ENCODE measurements around the gene COMMD4. TPM values are rescaled to one million over a fixed set of nuclear protein-coding genes. Genes with fewer than 3 reads are reported as not detected.
A peak's percentile ranks its signal among the peaks of the same experiment; 100 is the strongest.

COMMD4 gene
- total RNA-seq, 1 donor from 2014 or later = 161 TPM

DNA sequence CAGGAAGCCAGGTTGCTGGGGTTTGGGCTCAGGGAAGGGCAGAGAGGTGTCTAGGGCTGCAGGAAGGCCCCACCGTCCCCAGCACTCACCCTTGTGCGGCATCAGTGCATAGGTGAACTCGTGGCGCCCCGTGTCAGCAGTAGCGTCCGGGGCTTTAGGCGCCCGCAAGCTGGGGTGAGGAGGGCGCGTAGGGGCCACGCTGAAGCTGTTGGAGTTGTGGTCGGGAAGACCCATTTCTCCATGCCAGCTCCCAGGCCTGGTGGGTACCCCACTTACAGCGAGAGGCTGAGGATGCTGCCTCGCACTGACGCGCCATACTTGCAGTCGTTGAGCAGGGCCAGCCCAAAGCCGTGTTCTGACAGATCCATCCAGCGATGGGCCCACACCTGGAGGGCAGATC, 20.7 kb downstream of the COMMD4 start:
- DNase-seq (ENCODE audit: low read depth, low spot score) = no peak
- TF ChIP-seq, protein P1, sequence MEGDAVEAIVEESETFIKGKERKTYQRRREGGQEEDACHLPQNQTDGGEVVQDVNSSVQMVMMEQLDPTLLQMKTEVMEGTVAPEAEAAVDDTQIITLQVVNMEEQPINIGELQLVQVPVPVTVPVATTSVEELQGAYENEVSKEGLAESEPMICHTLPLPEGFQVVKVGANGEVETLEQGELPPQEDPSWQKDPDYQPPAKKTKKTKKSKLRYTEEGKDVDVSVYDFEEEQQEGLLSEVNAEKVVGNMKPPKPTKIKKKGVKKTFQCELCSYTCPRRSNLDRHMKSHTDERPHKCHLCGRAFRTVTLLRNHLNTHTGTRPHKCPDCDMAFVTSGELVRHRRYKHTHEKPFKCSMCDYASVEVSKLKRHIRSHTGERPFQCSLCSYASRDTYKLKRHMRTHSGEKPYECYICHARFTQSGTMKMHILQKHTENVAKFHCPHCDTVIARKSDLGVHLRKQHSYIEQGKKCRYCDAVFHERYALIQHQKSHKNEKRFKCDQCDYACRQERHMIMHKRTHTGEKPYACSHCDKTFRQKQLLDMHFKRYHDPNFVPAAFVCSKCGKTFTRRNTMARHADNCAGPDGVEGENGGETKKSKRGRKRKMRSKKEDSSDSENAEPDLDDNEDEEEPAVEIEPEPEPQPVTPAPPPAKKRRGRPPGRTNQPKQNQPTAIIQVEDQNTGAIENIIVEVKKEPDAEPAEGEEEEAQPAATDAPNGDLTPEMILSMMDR (conservative IDR thresholded peaks at IDR 0.05) = no peak
- H3K9me3 Mint-ChIP-seq = no peaks in the 10 kb centered on the region
- no peaks in the 10 kb centered on the region for H3K27me3 Mint-ChIP-seq (ENCODE audit: low read depth)
- no peak overlapping the region for H3K27ac Mint-ChIP-seq (ENCODE audit: unreplicated experiment)
- no peak overlapping the region for H3K4me3 Mint-ChIP-seq
- H3K4me1 Mint-ChIP-seq = no peaks in the 10 kb centered on the region
- H3K36me3 Mint-ChIP-seq (ENCODE audit: low read depth) = no peaks in the 10 kb centered on the region

- no peak overlapping the region for H3K27ac Mint-ChIP-seq (ENCODE audit: unreplicated experiment)
- no peaks in the 10 kb centered on the region for H3K27me3 Mint-ChIP-seq (ENCODE audit: low read depth)
- TF ChIP-seq, protein P1 (conservative IDR thresholded peaks at IDR 0.05) = no peak
- H3K9me3 Mint-ChIP-seq = no peaks in the 10 kb centered on the region
- H3K36me3 Mint-ChIP-seq (ENCODE audit: low read depth) = no peaks in the 10 kb centered on the region
- no peak overlapping the region for H3K4me3 Mint-ChIP-seq
- H3K4me1 Mint-ChIP-seq = no peaks in the 10 kb centered on the region
- no peak for DNase-seq (ENCODE audit: low read depth, low spot score)
Measured at GRCh38 chr15:75357976-75358673, 22.3 kb downstream of the COMMD4 start.

- H3K4me3 Mint-ChIP-seq = no peak overlapping the region
- no peaks in the 10 kb centered on the region for H3K27me3 Mint-ChIP-seq (ENCODE audit: low read depth)
- no peak for DNase-seq (ENCODE audit: low read depth, low spot score)
- no peaks in the 10 kb centered on the region for H3K36me3 Mint-ChIP-seq (ENCODE audit: low read depth)
- H3K27ac Mint-ChIP-seq (ENCODE audit: unreplicated experiment) = no peak overlapping the region
- TF ChIP-seq, protein P1 (conservative IDR thresholded peaks at IDR 0.05) = no peak
- no peaks in the 10 kb centered on the region for H3K4me1 Mint-ChIP-seq
- H3K9me3 Mint-ChIP-seq = no peaks in the 10 kb centered on the region
Measured at GRCh38 chr15:75358771-75359536, 23.1 kb downstream of the COMMD4 start.

DNA sequence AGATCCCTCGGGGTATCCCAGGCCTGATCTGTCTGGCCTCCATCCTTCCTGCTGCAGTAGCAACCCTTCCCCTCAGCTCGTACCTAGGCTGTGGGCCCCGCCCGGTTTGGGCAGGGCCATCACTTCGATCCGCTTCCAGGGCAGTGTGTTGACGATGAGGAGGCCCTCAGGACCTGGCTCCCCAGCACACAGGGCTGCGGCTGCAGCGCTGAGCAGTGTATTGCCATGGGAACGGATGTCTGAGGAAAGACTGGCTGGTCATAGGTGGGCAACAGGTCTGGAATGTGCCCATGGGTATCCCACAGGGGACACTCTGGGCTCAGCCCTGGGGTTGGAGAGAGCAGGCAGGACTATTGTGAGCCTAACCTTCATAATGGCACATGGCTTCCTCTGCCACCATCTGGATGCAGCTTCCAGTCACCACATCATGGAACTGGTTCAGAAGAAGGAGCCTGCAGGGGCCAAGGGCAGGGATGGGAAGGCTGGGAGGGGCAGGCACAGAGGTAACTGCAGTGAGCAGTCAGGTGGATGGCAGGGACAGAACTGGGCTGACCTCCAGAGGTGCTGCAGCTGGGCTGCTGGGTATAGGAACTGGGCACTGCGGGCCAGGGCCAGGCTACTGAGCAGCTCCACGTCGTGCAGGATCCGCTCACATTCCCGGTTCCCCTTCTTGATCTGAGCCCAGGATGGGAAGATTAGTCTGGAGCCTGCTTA, 23.8 kb downstream of the COMMD4 start:
- DNase-seq (ENCODE audit: low read depth, low spot score) = no peak
- TF ChIP-seq, protein P1 (conservative IDR thresholded peaks at IDR 0.05) = no peak
- Mint-ChIP-seq H3K4me1 (no peaks in the 10 kb centered on the region), H3K27ac (ENCODE audit: unreplicated experiment) (peak overlapping the region; percentile 12), H3K36me3 (ENCODE audit: low read depth) (no peaks in the 10 kb centered on the region), H3K27me3 (ENCODE audit: low read depth) (no peaks in the 10 kb centered on the region), H3K9me3 (no peaks in the 10 kb centered on the region), H3K4me3 (no peak overlapping the region)

DNA sequence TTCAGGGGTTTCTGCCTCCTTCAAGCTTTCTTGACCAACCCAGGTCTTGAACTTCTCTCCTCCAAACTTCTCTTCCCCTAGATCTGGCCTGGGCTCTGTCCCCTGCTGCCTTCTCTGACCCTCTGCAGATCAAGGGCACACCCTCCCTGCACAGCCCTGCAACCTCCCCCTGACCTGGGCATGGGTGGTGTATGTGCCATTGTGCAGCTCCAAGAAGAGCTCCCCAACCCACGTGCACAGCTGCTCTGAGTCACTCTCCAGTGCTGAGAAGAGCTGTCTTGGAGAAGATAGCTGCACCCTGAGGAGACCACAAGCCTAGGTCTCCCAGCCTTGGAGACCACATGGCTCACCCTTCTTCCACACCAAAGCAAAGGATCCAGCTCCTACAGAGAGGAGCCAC, 24.5 kb downstream of the COMMD4 start:
- Mint-ChIP-seq H3K9me3 (no peaks in the 10 kb centered on the region), H3K27me3 (ENCODE audit: low read depth) (no peaks in the 10 kb centered on the region), H3K36me3 (ENCODE audit: low read depth) (no peaks in the 10 kb centered on the region), H3K4me1 (no peaks in the 10 kb centered on the region), H3K4me3 (peak overlapping the region; percentile 10), H3K27ac (ENCODE audit: unreplicated experiment) (no peak overlapping the region)
- no peak for DNase-seq (ENCODE audit: low read depth, low spot score)
- TF ChIP-seq, protein P1 (conservative IDR thresholded peaks at IDR 0.05) = no peak

Measured in neural crest cell (in vitro differentiated cells).